Measurements from ENCODE around the gene BEST2. TPM values are rescaled to one million over a fixed set of nuclear protein-coding genes. Genes with fewer than 3 reads are reported as not detected.

Gene BEST2
- total and polyA plus RNA-seq, 10 donors: not detected

- peaks cover 57 to 93% (median 84%) of the 10 kb centered on the region in 6 donors for H3K4me1 ChIP-seq
- H3K36me3 ChIP-seq: no peaks in the 10 kb centered on the region
- peak overlapping the region in 1 of 8 donors; percentile 53 for H3K4me3 ChIP-seq
- H3K27me3 ChIP-seq (replicated peaks in 1 of 7): peaks cover 0 to 5% (median 0%) of the 10 kb centered on the region in 7 donors
- TF ChIP-seq POLR2AphosphoS5 (IDR thresholded peaks at IDR 0.05) (no peak), POLR2A (IDR thresholded peaks at IDR 0.05) (no peak), CTCF (IDR thresholded peaks at IDR 0.05 in 8 of 11, conservative IDR thresholded peaks at IDR 0.05 in 3 of 11) (no peak)
- H3K9me3 ChIP-seq: no peaks in the 10 kb centered on the region
- peak overlapping the region; percentile 79 to 100 (median 100) for H3K27ac ChIP-seq
- no peak for DNase-seq
- 85 to 100% (median 87%) methylated on average over 3 of the region's 3 CpGs for WGBS, 5 donors
- intact Hi-C loops (cut with DNase I; ENCODE audit: low total_unique reads): no loop called here
Measured at GRCh38 chr19:12786952-12787351, 35.4 kb downstream of the BEST2 start.

- peaks cover 55 to 88% (median 79%) of the 10 kb centered on the region in 6 donors for H3K4me1 ChIP-seq
- H3K27me3 ChIP-seq (replicated peaks in 1 of 7): peaks cover 0 to 5% (median 0%) of the 10 kb centered on the region in 7 donors
- DNase-seq: no peak
- 76 to 83% (median 80%) methylated on average over 10 of the region's 10 CpGs for WGBS, 5 donors
- H3K4me3 ChIP-seq: peak overlapping the region in 1 of 8 donors; percentile 53
- H3K27ac ChIP-seq: peak overlapping the region; percentile 97 to 100 (median 100)
- TF ChIP-seq POLR2AphosphoS5 (IDR thresholded peaks at IDR 0.05) (no peak), POLR2A (IDR thresholded peaks at IDR 0.05) (no peak), CTCF (IDR thresholded peaks at IDR 0.05 in 8 of 11, conservative IDR thresholded peaks at IDR 0.05 in 3 of 11) (no peak)
- no peaks in the 10 kb centered on the region for H3K9me3 ChIP-seq
- H3K36me3 ChIP-seq: no peaks in the 10 kb centered on the region
- intact Hi-C loops (cut with DNase I; ENCODE audit: low total_unique reads): no loop called here
Measured at GRCh38 chr19:12787458-12787857, 35.9 kb downstream of the BEST2 start.

- Histone ChIP-seq H3K4me1 (peaks cover 52 to 81% (median 72%) of the 10 kb centered on the region in 6 donors), H3K27ac (peak overlapping the region; percentile 97 to 100 (median 100)), H3K36me3 (no peaks in the 10 kb centered on the region), H3K27me3 (replicated peaks in 1 of 7) (peaks cover 0 to 5% (median 0%) of the 10 kb centered on the region in 7 donors), H3K9me3 (no peaks in the 10 kb centered on the region), H3K4me3 (peak overlapping the region; percentile 72 to 96 (median 88))
- intact Hi-C loops (cut with DNase I; ENCODE audit: low total_unique reads): no loop called here
- TF ChIP-seq CTCF (IDR thresholded peaks at IDR 0.05 in 8 of 11, conservative IDR thresholded peaks at IDR 0.05 in 3 of 11): no peak
- no peak for TF ChIP-seq POLR2AphosphoS5 (IDR thresholded peaks at IDR 0.05)
- TF ChIP-seq POLR2A (IDR thresholded peaks at IDR 0.05): no peak
- 40 to 65% (median 60%) methylated on average over 4 of the region's 4 CpGs for WGBS, 5 donors
- no peak for DNase-seq
Measured at GRCh38 chr19:12788042-12788681, 36.6 kb downstream of the BEST2 start.

- peak; percentile 92 for DNase-seq
- peak overlapping the region; percentile 97 to 100 (median 100) for H3K27ac ChIP-seq
- H3K27me3 ChIP-seq (replicated peaks in 1 of 7): peaks cover 0 to 5% (median 0%) of the 10 kb centered on the region in 7 donors
- H3K4me1 ChIP-seq: peaks cover 47 to 77% (median 67%) of the 10 kb centered on the region in 6 donors
- H3K9me3 ChIP-seq: no peaks in the 10 kb centered on the region
- H3K36me3 ChIP-seq: no peaks in the 10 kb centered on the region
- TF ChIP-seq CTCF (IDR thresholded peaks at IDR 0.05 in 8 of 11, conservative IDR thresholded peaks at IDR 0.05 in 3 of 11) (no peak), POLR2AphosphoS5 (IDR thresholded peaks at IDR 0.05) (peak; percentile 59 to 80 (median 73)), POLR2A (IDR thresholded peaks at IDR 0.05) (no peak)
- intact Hi-C loops (cut with DNase I; ENCODE audit: low total_unique reads): no loop called here
- WGBS, 5 donors: 0 to 5% (median 2%) methylated on average over 8 to 12 of the region's 12 CpGs
- peak overlapping the region; percentile 72 to 96 (median 88) for H3K4me3 ChIP-seq
Measured at GRCh38 chr19:12788682-12789097, 37.1 kb downstream of the BEST2 start.
